ENCODE results near the gene RAPGEF5.

- TF ChIP-seq, protein P1, sequence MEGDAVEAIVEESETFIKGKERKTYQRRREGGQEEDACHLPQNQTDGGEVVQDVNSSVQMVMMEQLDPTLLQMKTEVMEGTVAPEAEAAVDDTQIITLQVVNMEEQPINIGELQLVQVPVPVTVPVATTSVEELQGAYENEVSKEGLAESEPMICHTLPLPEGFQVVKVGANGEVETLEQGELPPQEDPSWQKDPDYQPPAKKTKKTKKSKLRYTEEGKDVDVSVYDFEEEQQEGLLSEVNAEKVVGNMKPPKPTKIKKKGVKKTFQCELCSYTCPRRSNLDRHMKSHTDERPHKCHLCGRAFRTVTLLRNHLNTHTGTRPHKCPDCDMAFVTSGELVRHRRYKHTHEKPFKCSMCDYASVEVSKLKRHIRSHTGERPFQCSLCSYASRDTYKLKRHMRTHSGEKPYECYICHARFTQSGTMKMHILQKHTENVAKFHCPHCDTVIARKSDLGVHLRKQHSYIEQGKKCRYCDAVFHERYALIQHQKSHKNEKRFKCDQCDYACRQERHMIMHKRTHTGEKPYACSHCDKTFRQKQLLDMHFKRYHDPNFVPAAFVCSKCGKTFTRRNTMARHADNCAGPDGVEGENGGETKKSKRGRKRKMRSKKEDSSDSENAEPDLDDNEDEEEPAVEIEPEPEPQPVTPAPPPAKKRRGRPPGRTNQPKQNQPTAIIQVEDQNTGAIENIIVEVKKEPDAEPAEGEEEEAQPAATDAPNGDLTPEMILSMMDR (IDR thresholded peaks at IDR 0.05; ENCODE audit: insufficient read depth, low read length) = no peak
- TF ChIP-seq POLR2AphosphoS5 (IDR thresholded peaks at IDR 0.05; ENCODE audit: low read depth) = no peak
- TF ChIP-seq SPI1 (IDR thresholded peaks at IDR 0.05; ENCODE audit: borderline replicate concordance, low read depth) = no peak
- no peak for TF ChIP-seq REST (IDR thresholded peaks at IDR 0.05; ENCODE audit: insufficient replicate concordance, low read depth)
- TF ChIP-seq GABPA (IDR thresholded peaks at IDR 0.05; ENCODE audit: low read depth) = no peak
Measured at GRCh38 chr7:22183522-22184280, 173.3 kb downstream of the RAPGEF5 start.

Data from HL-60 (cell line).